ENCODE measurements around the gene RNF8.

The RNF8 gene

DNA sequence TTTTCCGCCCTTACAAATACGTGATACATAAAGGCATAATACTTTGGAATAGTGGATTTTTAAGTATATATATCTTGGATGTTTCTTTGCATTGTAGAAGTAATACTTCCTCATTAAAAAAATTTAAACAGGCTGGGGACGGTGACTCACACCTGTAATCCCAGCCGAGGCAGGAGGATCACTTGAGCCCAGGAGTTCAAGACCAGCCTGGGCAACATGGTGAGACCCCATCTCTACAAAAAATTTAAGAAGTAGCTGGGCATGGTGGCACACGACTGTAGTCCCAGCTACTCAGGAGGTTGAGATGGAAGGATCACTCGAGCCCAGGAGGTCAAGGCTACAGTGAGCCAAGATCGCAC, 38.6 kb upstream of the RNF8 start:
- DNase-seq (ENCODE audit: low spot score): no peak
- TF ChIP-seq, protein P1, sequence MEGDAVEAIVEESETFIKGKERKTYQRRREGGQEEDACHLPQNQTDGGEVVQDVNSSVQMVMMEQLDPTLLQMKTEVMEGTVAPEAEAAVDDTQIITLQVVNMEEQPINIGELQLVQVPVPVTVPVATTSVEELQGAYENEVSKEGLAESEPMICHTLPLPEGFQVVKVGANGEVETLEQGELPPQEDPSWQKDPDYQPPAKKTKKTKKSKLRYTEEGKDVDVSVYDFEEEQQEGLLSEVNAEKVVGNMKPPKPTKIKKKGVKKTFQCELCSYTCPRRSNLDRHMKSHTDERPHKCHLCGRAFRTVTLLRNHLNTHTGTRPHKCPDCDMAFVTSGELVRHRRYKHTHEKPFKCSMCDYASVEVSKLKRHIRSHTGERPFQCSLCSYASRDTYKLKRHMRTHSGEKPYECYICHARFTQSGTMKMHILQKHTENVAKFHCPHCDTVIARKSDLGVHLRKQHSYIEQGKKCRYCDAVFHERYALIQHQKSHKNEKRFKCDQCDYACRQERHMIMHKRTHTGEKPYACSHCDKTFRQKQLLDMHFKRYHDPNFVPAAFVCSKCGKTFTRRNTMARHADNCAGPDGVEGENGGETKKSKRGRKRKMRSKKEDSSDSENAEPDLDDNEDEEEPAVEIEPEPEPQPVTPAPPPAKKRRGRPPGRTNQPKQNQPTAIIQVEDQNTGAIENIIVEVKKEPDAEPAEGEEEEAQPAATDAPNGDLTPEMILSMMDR (IDR thresholded peaks at IDR 0.05; ENCODE audit: borderline replicate concordance, control extremely low read depth, extremely low read depth, insufficient read depth, missing control alignments): no peak
- in situ Hi-C loops (cut with MboI; ENCODE audit: low sequenced_read_pairs, unreplicated experiment): no loop called here

DNA sequence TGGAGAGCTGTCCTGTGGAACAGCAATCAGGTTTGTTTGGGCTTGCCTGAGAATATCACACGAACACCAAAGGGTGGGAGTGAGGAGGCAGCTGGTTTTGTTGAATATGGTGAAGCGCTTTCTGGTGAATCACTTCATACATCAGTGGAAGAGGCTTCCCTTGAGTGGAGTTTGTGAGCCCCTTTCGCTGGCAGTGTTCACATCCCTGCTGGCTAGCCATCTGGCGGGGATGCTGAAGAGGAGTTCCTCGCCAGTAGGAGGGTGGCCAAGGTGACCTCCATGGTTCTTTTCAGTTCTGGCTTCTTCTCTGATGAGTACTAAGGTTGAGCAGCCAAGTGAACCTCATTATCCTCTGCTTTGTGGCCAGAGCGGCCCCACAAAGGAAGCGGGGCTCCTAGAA, 37.7 kb upstream of the RNF8 start:
- in situ Hi-C loops (cut with MboI; ENCODE audit: low sequenced_read_pairs, unreplicated experiment): no loop called here
- DNase-seq (ENCODE audit: low spot score): no peak
- TF ChIP-seq, protein P1 (IDR thresholded peaks at IDR 0.05; ENCODE audit: borderline replicate concordance, control extremely low read depth, extremely low read depth, insufficient read depth, missing control alignments): no peak

DNA sequence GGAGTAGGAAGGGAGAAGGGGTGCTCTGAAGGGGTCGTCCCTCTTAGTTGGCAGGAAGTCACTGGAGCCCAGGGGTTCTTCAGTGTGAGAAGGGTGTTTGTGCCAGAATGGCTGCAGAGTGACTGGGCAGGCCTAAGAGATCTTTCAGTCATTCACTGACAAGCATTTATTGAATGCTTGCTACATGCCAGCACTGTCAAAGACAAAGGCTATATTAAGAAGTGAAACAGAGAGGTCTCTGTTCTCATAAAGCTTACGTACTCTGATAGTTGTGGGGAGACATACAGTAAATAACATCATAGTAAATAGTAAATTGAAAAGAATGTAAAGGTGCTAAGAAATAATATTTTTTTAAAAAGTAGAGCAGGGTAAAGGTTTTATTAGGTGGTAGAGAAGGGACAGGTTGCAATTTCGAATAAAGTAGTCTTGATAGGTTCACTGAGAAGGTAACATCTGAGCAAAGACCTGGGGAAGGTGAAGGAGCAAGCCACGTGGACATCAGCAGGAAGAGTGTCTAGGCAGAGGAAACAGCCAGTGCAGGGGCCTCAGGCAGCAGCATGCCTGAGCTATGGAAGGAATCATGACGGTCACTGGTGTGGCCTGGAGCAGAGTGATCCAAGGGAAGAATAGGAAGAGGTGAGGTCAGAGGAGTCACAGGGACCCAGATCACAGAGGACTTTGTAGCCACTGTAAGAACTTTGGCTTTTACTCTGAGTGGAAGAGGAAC, 36.3 kb upstream of the RNF8 start:
- in situ Hi-C loops (cut with MboI; ENCODE audit: low sequenced_read_pairs, unreplicated experiment): no loop called here
- DNase-seq (ENCODE audit: low spot score): no peak
- TF ChIP-seq, protein P1 (IDR thresholded peaks at IDR 0.05; ENCODE audit: borderline replicate concordance, control extremely low read depth, extremely low read depth, insufficient read depth, missing control alignments): no peak

DNA sequence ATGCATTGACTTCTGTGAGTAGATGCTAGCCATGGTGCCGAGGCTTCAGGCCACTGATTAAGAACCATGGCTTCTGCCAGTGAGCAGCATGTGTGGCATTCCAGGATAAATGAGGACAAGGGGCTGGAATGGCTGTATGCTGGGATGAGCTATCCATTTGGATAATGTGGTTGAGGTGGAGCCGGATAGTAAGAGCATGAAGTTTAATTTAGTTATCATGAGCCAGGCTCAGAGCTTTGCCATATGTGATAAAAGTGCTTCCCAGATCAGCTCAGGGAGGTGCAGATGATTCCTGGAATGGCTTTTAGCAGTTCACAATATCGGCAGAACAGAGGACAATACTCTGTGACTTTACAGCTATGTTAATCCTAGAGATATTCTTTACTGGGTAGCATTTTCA, 34.6 kb upstream of the RNF8 start:
- DNase-seq (ENCODE audit: low spot score): no peak
- TF ChIP-seq, protein P1 (IDR thresholded peaks at IDR 0.05; ENCODE audit: borderline replicate concordance, control extremely low read depth, extremely low read depth, insufficient read depth, missing control alignments): no peak
- in situ Hi-C loops (cut with MboI; ENCODE audit: low sequenced_read_pairs, unreplicated experiment): no loop called here

DNA sequence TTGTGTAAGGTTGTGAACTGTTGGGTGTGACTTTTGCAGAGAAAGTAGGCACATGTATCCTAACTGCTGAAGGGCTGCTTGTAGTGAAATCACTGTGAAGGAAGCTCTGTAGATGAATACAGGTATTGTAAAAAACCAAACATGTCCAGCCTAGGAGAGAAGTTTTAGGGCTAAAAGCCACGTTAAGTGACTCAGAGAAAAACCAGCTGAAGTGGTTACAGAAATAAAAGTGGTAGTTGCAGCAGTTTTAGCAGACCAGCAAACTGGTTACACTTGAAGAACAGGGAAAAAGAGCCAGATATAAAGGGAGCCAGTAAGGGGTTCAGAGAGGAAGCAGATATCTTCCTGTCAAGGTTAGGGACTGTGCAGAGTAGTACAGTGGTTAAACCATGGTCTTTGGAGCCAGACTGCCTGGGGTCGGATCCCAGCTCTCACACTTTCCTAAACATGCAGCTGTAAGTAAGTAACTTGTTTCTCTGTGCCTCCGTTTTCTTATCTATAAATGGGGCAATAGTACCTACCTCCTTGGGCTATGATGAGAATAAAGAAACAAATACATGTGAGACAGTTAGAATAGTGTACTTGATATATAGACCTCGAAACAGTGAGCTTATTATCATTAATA, 33.8 kb upstream of the RNF8 start:
- in situ Hi-C loops (cut with MboI; ENCODE audit: low sequenced_read_pairs, unreplicated experiment): no loop called here
- no peak for DNase-seq (ENCODE audit: low spot score)
- TF ChIP-seq, protein P1 (IDR thresholded peaks at IDR 0.05; ENCODE audit: borderline replicate concordance, control extremely low read depth, extremely low read depth, insufficient read depth, missing control alignments): no peak

DNA sequence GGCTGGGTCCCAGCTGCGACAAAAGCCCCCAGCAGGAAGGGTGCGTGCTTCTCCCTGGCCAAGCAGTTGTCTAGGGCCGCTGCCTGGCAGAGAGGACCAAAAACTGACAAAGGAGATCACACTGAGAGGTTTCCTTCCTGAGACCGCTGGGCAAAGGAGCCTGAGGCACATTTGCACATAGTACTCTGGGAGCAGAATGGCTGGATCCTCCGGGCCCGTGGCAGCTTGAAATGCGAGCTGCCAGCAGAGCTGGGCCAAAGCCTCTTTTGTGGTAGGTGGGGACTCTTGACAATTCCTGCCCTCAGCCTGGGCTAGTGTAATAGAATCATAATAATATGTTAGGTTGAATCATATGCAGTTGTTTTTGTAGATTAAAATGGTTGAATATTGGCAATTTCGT, 33.1 kb upstream of the RNF8 start:
- TF ChIP-seq, protein P1 (IDR thresholded peaks at IDR 0.05; ENCODE audit: borderline replicate concordance, control extremely low read depth, extremely low read depth, insufficient read depth, missing control alignments): no peak
- in situ Hi-C loops (cut with MboI; ENCODE audit: low sequenced_read_pairs, unreplicated experiment): no loop called here
- DNase-seq (ENCODE audit: low spot score): no peak
